22Rv1 (cell line): ENCODE data around the gene FAM222A.

Experiments
- ZFX ChIP-seq: fragments of 450-650 bp; IDR thresholded peaks from 2 replicates; pipeline ENCODE4 v1.6.1; 2017; ENCODE audit warnings: antibody characterized with exemption, borderline replicate concordance
- TF ChIP-seq, protein P1 (sequence below): fragments of 450-650 bp; IDR thresholded peaks from 2 replicates; pipeline ENCODE4 v1.5.1; 2017; ENCODE audit warnings: mild to moderate bottlenecking

DNA sequence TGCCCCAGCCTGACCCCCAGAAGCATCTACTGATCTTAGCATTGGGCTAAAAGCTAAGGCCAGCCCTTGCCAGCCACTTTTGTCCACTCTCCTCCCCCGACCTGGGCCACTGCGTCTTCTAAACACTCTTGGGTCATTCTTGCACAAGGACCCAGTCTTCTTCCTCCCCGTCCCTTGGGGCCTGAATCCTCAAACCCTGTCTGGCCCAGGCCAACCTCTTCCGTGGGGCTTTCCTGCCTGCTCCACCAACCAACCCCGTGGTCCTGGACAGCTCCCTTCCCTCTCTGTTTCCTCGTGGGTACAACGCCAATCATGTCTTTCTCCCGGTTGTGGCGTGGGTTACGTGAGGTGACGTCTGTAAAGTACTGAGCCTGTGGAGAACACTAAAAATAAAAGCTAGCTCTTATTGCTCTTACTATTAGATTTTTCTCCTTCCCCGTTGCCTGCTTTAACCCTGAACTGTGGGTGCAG, 21.5 kb downstream of the FAM222A start:
- TF ChIP-seq, protein P1, sequence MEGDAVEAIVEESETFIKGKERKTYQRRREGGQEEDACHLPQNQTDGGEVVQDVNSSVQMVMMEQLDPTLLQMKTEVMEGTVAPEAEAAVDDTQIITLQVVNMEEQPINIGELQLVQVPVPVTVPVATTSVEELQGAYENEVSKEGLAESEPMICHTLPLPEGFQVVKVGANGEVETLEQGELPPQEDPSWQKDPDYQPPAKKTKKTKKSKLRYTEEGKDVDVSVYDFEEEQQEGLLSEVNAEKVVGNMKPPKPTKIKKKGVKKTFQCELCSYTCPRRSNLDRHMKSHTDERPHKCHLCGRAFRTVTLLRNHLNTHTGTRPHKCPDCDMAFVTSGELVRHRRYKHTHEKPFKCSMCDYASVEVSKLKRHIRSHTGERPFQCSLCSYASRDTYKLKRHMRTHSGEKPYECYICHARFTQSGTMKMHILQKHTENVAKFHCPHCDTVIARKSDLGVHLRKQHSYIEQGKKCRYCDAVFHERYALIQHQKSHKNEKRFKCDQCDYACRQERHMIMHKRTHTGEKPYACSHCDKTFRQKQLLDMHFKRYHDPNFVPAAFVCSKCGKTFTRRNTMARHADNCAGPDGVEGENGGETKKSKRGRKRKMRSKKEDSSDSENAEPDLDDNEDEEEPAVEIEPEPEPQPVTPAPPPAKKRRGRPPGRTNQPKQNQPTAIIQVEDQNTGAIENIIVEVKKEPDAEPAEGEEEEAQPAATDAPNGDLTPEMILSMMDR: no peak
- TF ChIP-seq ZFX: no peak
